ENCODE measurements around the gene XPNPEP1. TPM values are rescaled to one million over a fixed set of nuclear protein-coding genes. Genes with fewer than 3 reads are reported as not detected.

XPNPEP1 gene
- polyA plus RNA-seq, 3 donors: 32.1 to 62.1 (median 38.4) TPM

- peaks cover 33% of the 10 kb centered on the region for H4K20me1 ChIP-seq (ENCODE audit: insufficient read depth, low read length)
- H3K9me3 ChIP-seq (replicated peaks in 1 of 2; ENCODE audit: control insufficient read depth in 1 of 2, insufficient read depth in 1 of 2, low read length in 2 of 2): no peaks in the 10 kb centered on the region
- peak overlapping the region in 1 of 2 donors; percentile 69 for H3K27ac ChIP-seq (ENCODE audit: low read depth in 1 of 2, low read length in 2 of 2)
- H3K79me2 ChIP-seq (ENCODE audit: insufficient read depth, low read length): peaks cover 75% of the 10 kb centered on the region
- Mint-ChIP-seq H3K27ac (peak overlapping the region in 1 of 7 donors; percentile 70), H3K4me3 (no peak overlapping the region), H3K27me3 (ENCODE audit: low read depth in 3 of 3) (no peaks in the 10 kb centered on the region), H3K4me1 (peaks cover 53% of the 10 kb centered on the region), H3K9me3 (peaks cover 0 to 1% (median 0%) of the 10 kb centered on the region in 7 donors), H3K36me3 (peaks cover 69 to 86% of the 10 kb centered on the region in 2 donors)
- H3K4me1 ChIP-seq (ENCODE audit: control insufficient read depth in 1 of 2, insufficient read depth in 2 of 2, low read length in 2 of 2): peaks cover 17 to 33% of the 10 kb centered on the region in 2 donors
- H3K4me2 ChIP-seq (replicated peaks; ENCODE audit: extremely low read depth, low read length, poor library complexity, severe bottlenecking): no peak overlapping the region
- no peak for TF ChIP-seq CTCF (IDR thresholded peaks at IDR 0.05)
- WGBS (ENCODE audit: insufficient coverage): 100% methylated on average over 1 of the region's 2 CpGs
- peaks cover 48 to 88% of the 10 kb centered on the region in 2 donors for H3K36me3 ChIP-seq (replicated peaks in 1 of 2; ENCODE audit: control insufficient read depth in 1 of 2, insufficient read depth in 2 of 2, low read length in 2 of 2)
- intact Hi-C loops (cut with micrococcal nuclease): loop anchor here in 1 of 2 donors (10.0 kb wide), 1 partner anchor 380 kb away; no protein-coding TSS in a partner anchor
- no peak overlapping the region for H3K9ac ChIP-seq (ENCODE audit: insufficient read depth, low read length, poor library complexity, severe bottlenecking)
- H3K4me3 ChIP-seq (replicated peaks in 1 of 3; ENCODE audit: low read depth in 2 of 3, low read length in 3 of 3): no peak overlapping the region
- H3K27me3 ChIP-seq (ENCODE audit: control insufficient read depth in 2 of 2, insufficient read depth in 2 of 2, low read length in 2 of 2): no peaks in the 10 kb centered on the region
- DNase-seq: no peak
- no peak overlapping the region for H2AFZ ChIP-seq (ENCODE audit: insufficient read depth, low read depth, low read length, poor library complexity, severe bottlenecking)
These were observed 18.9 kb downstream of the XPNPEP1 start for GRCh38 chr10:109904397-109904796.

- DNase-seq: peak in 1 of 3 donors; percentile 28
- Histone ChIP-seq H3K27ac (ENCODE audit: low read depth in 1 of 2, low read length in 2 of 2) (peak overlapping the region in 1 of 2 donors; percentile 69), H3K27me3 (ENCODE audit: control insufficient read depth in 2 of 2, insufficient read depth in 2 of 2, low read length in 2 of 2) (no peaks in the 10 kb centered on the region), H3K4me3 (replicated peaks in 1 of 3; ENCODE audit: low read depth in 2 of 3, low read length in 3 of 3) (no peak overlapping the region), H3K4me2 (replicated peaks; ENCODE audit: extremely low read depth, low read length, poor library complexity, severe bottlenecking) (no peak overlapping the region), H3K9me3 (replicated peaks in 1 of 2; ENCODE audit: control insufficient read depth in 1 of 2, insufficient read depth in 1 of 2, low read length in 2 of 2) (no peaks in the 10 kb centered on the region), H4K20me1 (ENCODE audit: insufficient read depth, low read length) (peaks cover 41% of the 10 kb centered on the region), H3K79me2 (ENCODE audit: insufficient read depth, low read length) (peaks cover 78% of the 10 kb centered on the region), H3K36me3 (replicated peaks in 1 of 2; ENCODE audit: control insufficient read depth in 1 of 2, insufficient read depth in 2 of 2, low read length in 2 of 2) (peaks cover 59 to 91% of the 10 kb centered on the region in 2 donors), H3K4me1 (ENCODE audit: control insufficient read depth in 1 of 2, insufficient read depth in 2 of 2, low read length in 2 of 2) (peaks cover 17 to 33% of the 10 kb centered on the region in 2 donors), H3K9ac (ENCODE audit: insufficient read depth, low read length, poor library complexity, severe bottlenecking) (no peak overlapping the region), H2AFZ (ENCODE audit: insufficient read depth, low read depth, low read length, poor library complexity, severe bottlenecking) (no peak overlapping the region)
- Mint-ChIP-seq H3K36me3 (peaks cover 72 to 88% of the 10 kb centered on the region in 2 donors), H3K9me3 (peaks cover 0 to 1% (median 0%) of the 10 kb centered on the region in 7 donors), H3K27me3 (ENCODE audit: low read depth in 3 of 3) (no peaks in the 10 kb centered on the region), H3K4me1 (peaks cover 56% of the 10 kb centered on the region), H3K27ac (peak overlapping the region in 6 of 7 donors; percentile 26 to 84 (median 64)), H3K4me3 (no peak overlapping the region)
- 100% methylated on average over 2 of the region's 7 CpGs for WGBS (ENCODE audit: insufficient coverage)
- intact Hi-C loops (cut with micrococcal nuclease): loop anchor here in 1 of 2 donors (10.0 kb wide), 1 partner anchor 382 kb away; no protein-coding TSS in a partner anchor
- no peak for TF ChIP-seq CTCF (IDR thresholded peaks at IDR 0.05)
These were observed 20.0 kb downstream of the XPNPEP1 start for GRCh38 chr10:109902992-109903947.
